HG03460 (cell line): ENCODE measurements around the gene LGI4.
"Not testable (repeated sequence)": the region's sequence is repeated elsewhere in the genome, so short reads cannot be mapped to it uniquely, and the experiment has no call there.

Experiments
- ATAC-seq: cut with Tn5 transposase; IDR thresholded peaks from one replicate; pipeline ENCODE4 v1.9.1; 2021; ENCODE audit not compliant: unreplicated experiment

Gene LGI4

DNA sequence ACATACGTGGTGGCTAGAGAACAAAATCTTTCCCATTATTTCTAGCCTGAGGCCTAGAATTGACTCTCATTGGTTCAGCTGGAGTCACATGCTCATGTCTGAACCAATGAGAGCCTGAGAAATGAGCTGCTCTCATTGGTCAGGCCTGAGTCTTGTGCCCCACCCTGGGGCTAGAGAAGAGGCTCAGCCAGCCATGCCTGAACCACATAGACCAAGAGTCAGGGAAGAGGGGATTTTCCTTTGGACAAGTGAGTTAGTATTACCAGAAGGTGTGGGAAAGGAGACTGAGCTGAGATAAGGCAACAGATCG lies 26.5 kb upstream of the LGI4 start:
- no peak for ATAC-seq

DNA sequence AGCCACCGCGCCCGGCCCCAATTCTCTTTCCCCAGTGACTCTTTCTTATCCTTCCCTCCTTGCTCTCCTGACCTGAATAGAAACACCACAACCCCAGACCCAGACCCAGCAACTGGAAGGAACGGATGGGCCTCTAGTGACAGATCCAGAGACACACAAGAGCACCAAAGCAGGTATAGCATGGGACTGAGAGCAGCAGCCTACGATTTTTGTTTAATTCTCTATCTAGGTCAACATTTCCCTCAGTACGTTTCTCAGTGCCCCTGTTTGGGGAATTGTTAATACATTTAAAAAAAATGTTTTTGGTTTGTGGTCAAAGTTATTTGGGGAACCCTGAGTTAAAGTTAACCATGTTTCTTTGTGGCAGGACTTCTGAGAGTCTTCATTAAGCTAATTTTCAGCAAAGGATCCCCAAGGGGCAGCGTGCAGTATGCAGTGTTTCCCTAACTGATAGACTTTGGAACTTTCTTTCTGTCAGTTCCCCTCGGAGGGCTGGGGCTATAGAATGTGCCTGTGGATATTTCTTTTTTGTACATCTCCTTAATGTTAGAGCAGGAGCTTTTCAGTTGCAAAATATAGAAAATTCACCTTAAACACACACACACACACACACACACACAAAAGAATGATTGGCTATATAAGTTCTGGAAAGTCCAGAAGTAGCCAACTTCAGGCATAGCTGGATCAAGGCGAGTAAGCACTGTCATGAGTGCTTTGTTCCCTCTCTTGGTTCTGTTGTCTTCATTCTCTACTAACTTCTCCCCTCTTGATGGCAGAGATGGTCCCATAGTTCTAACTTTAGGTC lies 26.0 kb upstream of the LGI4 start:
- ATAC-seq, result no peak

DNA sequence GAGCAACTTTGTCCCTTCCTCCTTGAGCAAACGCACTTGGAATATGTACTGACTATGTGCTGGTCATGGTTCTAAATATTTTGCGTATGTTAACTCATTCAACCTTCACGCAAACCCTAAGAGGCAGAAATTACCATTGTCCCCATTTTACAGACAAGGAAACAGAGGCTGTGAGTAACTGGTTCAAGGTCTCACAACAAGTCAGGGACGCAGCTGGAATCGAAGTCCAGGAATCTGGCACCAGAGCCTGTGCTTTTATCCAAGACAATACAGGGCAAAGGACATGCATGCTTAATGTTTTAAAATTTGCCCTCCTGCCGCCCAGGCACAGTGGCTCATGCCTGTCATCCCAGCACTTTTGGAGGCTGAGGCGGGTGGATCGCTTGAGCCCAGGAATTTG lies 24.7 kb upstream of the LGI4 start:
- no peak for ATAC-seq

DNA sequence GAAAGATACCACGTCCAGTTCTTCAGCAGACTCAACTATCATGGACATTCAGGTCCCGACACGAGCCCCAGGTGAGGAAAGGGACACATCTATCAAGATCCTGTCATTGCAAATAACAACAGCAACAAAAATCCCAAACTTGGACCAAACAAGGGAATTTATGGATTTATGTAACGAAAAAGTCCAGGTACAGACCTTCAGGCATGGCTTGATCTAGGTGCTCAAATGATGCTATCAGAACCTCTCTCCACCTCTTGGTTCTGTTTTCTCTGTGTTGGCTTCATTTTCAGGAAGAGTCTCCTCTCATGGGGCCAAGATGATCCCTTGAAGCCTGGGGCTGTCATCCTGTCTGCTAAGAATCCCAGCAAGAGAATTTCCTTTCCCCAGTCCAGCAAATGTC lies 22.6 kb upstream of the LGI4 start:
- no peak for ATAC-seq

DNA sequence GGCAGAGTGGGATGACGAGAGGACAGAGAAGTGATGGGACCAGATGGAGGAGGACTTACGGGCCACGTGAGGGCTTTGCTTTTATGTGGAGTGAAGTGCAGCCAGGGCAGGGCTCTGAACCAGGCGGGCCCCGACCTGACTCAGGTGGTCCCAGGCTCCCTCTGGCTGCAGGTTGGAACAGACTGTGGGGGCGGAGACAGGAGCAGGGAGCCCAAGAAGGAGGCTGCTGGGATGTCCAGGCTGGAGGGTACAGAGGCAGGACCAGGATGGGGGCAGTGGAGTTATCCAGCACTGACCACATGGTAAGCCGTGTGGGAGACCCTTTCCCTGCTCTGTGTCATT lies 21.8 kb upstream of the LGI4 start:
- ATAC-seq, result no peak

DNA sequence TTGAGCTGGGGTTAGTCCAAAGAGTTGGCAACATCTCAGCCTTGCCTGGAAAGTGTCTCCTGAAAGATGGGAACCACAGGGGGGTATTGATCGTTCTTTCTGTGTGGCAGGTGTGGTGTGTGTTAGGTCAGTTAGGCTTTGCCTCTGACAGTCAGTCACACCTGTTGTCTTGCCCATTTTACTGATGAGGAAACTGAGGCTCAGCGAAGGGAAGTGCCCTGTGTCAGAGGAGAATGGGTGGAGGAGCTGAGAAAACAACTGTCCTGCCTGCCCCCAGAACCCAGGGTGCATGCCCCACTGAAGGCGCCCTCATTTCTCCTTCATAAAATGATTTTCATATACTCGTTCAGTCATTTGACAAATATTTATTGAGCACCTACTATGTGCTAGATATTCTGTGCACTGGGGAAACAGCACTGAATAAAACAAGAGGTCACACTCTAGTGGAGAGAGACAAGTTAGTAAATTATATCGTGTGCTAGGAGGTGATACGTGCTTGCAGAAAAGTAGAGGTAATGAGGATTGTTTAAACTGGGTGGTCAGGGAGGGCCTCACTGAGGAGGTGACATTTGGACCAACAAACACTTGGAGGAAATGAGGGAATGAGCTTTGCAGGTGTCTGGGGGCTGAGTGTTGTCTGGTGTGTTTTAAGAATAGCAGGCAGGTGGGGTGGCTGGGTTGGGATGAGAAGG lies 21.3 kb upstream of the LGI4 start:
- ATAC-seq, result no peak

DNA sequence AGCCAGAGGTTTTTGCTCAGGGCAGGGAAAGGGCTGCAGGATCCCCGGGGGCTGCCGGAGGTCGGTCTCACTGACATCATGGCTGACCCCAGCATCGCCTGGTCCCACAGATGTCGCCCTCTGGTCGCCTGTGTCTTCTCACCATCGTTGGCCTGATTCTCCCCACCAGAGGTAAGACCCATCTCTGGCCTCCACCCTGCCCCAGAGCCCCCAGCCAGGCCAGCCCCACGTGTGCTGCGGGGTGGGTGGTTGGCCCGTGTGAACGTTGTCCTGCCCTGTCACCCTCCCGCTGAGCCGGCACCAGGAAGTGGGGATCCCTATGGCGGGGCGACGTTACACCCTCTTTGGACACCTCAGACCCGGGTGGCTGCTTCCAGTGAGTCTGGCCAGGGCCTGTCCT lies 20.6 kb upstream of the LGI4 start:
- no peak for ATAC-seq

DNA sequence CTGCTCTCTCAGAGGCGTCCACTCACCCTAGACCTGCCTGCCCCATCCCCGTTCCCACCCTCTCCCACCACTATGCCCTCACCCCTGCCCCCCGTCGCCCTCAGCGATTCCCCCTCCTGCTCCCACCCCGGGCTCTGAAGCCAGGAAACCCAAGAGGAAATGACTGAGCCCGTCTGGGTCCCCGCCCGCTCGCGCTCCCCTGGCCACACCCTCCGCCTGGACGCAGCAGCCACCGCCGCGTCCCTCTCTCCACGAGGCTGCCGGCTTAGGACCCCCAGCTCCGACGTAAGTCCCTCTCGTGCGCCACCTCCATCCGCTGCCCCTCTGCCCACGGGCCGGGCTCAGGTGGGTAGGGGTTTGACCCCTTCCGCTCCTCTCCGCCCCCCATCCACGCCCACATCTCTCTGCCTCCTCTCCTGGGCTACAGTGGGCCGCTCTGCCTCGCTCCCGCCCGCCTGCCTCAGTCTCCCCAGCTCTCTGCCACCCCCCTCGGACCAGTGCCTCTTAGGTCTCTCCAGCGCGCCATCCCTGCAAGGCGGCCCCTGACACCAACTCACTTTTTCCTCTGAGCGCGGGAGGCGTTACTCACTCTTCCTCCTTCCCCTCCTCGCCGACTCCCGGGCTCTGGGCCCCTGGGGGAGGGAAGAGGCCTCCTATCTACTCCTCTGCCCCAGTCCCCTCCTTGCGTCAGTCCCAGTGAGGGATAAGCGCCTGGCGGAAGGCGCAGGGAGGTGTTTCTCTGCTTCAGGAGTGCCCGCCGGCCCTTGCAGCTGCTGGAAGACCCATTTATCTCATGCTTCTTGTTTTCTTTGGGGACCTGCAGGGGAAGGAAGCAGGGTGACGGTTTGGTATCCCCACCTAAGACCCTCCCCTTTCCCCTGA lies 19.9 kb upstream of the LGI4 start, which contains the start of gene FXYD5:
FXYD5 (plus strand) TSS at position 211 of the 882 bp plus-strand sequence. CDS start 816 bp downstream, outside the sequence.
- ATAC-seq, result no peak

DNA sequence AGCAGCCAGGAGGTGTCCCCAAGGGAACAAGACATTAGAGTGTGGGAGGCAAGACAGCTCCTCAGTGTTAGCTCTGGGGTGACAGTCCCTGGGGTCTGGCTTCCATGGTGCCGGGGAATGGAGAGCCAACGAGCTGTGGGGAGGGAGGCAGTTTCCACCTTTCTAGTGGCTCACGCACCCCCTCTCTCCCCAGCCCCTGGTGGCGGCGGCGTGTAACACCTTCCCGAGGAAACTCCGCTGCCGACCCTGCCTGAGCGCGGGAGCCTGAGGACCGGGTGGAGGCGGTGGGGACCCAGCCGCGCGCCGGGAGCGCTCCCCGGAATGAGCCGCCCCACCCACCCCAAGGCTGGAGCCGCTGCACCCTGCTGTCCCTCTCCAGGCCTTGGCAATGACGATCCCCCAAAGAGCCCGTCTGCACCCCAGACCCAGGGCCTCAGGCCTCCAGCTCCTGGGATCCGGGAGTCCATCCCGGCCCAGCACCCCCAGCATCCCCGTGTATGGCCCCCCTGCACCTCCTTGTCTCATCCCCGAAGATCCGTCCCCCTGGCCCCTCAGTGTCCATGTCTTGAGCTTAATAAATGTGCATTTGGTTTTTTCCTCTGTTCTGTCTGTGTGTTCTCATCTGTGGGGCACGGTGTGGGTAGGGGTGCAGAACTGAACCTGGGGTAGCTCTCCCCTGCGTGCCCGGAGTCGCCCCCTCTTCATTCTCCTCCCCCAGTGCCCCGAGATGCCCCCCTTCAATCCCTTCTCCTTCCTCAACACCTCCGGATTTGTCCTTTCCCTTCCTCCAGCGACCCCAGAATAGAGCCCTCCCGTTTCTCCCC lies 19.1 kb upstream of the LGI4 start:
- ATAC-seq, result no peak

DNA sequence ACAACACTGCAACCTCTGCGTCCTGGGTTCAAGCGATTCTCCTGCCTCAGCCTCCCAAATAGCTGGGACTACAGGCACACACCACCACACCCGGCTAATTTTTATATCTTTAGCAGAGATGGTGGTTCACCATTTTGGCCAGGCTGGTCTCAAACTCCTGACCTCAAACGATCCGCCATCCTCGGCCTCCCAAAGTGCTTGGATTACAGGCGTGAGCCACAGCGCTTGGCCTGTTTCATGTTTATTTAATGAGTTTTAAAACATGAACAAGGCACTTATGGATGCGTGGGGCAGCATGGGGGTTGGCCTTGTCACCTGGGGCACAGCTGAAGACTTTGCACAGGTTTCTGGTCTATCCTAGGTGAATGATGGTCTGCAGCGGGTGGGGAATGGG lies 18.3 kb upstream of the LGI4 start:
- not testable (repeated sequence) for ATAC-seq

DNA sequence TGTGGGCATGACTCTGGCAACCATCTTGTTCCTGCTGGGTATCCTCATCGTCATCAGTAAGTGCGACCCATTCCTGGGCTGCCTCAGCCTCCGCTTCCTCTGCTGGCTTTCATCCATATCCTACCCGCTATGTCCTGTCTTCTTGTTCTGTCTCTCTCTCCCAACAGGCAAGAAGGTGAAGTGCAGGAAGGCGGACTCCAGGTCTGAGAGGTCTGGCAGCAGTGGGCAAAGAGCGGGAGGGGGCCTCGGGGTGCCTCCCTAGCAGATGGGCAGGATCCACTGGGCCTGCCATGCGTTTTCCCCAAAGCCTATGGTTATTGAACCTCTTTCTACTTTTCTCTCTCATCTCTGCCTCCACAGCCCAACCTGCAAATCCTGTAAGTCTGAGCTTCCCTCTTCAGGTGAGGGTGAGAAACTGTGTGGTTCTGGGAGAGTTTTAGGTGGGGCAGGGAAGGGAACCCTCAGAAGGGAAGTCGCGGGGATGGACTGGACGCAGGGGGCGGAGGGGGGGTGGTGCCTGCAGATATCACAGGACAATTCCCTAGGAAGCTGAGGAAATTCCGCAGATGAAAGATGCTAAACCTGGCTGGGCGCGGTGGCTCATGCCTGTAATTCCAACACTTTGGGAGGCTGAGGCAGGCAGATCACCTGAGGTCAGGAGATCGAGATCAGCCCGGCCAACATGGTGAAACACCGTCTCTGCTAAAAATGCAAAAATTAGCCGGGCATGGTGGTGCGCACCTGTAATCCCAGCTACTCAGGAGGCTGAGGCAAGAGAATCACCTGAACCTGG lies 16.6 kb upstream of the LGI4 start:
- no peak for ATAC-seq

DNA sequence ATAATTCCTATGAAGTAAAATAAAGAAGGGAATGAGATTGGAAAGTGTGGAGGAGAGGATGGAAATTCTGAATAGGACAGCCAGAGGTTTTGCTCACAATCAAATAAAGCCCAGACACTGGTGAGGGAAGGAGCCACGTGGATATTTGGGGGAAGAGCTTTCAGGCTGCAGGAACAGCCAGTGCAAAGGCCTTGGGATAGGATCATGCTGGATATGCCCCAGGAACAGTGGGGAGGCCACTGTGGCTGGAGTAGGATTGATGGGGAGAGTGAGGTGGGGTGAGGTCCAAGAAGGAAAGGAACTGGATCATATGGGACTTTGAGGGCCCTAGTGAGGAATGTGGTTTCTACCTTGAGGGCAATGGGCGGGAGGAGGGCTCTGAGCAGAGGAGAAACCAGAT lies 15.6 kb upstream of the LGI4 start:
- no peak for ATAC-seq

DNA sequence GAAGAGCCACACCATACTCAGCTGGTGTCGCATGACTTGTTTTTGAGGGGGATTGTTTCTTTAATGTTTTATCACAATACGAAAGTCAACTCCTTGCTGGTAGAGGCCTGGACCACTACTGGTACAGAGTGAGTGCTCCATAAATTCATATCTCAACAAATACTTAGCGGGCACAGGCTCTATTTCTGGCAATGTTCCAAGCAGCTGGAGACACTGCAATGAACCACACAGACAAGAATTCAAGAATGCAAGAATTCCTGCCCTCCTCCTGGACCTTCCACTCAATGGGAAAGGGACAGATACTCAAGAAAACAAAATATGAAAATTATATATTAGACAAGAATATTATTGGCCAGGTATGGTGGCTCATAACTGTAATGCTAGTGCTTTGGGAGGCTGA lies 14.6 kb upstream of the LGI4 start:
- no peak for ATAC-seq

DNA sequence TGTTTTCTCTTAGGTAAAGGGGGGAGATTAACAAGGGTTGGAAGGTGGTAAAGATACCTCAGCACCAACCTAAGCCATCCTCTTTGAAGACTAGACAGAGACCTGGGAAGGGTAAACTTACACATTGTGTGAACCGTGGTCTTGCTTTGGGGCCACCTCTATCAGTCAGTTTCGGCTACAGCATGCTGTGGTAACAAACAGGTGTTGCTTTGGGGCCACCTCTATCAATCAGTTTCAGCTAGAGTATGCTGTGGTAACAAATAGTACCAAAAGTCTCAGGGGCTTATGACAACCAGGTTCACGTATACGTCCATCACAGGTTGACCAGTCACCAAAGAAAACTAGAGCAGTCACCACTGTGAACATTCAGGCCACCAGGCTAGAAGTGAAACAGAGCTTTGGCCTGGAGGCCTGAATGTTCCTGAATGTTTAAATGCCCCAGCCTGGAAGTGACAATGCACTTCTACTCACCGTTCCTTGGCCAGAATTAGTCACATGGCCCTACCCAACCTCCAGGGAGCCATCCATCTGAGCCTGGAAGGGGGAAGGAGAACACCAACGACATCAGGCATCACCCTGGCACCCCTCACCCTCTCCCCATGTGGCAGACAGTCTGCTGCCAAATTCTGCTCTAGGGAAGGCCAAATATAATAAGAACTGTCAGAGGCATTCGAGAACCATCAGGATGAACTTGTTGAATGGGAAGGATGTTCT lies 12.0 kb upstream of the LGI4 start:
- ATAC-seq, result no peak

DNA sequence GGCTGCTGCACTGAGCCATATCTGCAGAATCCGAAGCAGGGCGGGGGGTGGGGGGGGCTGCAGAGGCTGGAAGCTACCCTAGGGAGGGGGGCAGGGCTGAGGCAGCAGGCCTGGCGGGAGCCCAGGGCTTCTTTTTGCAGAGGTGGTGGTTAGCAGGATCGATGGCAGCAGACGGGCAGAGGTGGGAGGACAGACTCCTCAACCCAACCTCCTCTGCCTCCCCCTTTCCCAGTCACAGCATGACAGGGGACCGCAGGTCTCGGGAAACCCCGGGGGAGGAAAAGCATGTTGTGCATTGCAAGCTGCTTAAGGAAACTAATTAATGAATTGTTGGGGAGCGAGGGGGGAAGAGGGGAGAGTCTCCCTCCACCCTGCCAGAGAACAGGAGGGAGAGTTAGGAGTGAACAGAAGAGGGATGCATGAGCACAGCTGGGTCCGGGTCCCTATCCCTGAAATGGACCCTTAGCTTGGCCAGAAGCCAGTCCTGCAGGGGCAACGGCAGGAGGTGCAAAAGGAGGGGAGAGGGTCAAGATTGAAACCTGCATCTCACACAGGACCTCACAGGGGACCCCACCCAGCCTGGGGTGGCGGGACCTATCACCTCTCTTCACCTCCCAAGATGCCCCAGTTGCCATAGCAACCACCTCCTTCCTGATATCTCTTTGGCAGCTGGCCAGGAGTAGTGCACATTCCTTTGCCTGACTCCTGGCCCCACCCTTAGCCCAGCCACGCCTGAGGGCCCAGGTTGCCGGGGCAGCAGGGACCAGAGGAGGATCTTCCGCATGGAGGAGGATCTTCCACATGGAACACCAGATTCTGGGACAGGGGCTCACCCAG lies 10.0 kb upstream of the LGI4 start:
- ATAC-seq, result no peak

DNA sequence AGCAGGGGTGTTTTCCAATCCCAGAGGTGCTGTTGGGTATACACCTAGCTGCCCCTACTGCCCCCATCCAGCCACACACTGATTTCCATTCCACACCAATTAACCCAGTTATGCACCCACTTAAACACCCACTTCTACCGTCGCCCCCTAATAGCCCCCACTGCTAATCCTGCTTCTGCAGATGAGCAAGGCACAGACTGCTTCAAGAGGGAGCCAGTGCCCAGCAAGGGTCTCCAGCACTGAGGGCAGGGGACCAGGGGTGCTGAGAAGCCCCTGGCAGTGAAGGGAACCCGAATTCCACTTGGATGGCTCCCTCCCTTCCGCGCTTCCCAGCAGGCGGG lies 9.4 kb upstream of the LGI4 start:
- no peak for ATAC-seq

DNA sequence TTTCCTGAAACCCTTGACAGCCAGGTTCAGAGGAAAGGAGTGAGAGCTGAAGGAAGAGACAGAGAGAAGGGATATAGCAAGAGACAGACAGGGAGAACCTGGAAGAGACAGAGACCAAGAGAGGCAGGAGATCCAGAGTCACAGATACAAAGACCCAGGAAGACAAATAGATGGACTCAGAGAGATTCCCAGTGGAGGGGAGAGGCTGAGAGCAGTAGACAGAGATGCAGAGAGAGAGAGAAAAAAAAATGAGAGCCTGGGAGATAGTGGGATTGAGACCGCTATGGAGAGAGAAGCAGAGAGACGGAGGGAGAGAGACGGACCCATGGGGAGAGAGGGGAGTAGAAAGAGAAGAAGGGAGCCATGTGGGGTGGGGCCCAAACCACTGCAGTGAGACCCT lies 9.0 kb upstream of the LGI4 start:
- no peak for ATAC-seq

DNA sequence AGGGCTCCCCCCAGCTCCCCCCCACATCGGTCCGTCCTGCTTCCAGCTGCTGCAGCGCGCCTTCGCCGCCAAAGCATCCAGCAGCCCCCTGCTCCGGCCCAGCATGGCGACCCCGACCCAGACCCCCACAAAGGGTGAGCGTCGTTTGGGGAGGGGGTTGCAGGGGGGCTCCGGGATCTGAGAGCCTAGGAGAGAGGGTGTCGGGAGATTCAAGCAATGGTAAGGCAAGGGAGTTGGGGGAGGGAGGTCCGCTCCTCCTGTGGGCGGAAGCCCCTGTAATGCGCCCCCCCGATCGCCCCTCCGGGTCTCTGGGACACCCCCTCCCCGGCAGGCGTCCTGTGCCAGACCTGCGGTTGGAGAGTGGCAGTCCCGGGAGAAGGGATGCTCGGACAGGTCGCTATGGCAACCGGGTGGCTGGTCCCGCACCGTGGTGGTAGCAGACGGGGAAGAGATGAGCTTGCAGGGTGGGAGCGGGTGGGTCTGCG lies 8.4 kb upstream of the LGI4 start, which contains the start of gene FXYD7:
FXYD7 (plus strand) TSS at position 25 of the 485 bp plus-strand sequence; CDS start at position 104, 79 bp downstream.
- no peak for ATAC-seq
